HG02938 (cell line): ENCODE data around the gene REPS2.

Experiments
- ATAC-seq: cut with Tn5 transposase; IDR thresholded peaks from one replicate; pipeline ENCODE4 v1.9.1; 2021; ENCODE audit warnings: mild to moderate bottlenecking, moderate library complexity; ENCODE audit not compliant: unreplicated experiment

REPS2 gene

DNA sequence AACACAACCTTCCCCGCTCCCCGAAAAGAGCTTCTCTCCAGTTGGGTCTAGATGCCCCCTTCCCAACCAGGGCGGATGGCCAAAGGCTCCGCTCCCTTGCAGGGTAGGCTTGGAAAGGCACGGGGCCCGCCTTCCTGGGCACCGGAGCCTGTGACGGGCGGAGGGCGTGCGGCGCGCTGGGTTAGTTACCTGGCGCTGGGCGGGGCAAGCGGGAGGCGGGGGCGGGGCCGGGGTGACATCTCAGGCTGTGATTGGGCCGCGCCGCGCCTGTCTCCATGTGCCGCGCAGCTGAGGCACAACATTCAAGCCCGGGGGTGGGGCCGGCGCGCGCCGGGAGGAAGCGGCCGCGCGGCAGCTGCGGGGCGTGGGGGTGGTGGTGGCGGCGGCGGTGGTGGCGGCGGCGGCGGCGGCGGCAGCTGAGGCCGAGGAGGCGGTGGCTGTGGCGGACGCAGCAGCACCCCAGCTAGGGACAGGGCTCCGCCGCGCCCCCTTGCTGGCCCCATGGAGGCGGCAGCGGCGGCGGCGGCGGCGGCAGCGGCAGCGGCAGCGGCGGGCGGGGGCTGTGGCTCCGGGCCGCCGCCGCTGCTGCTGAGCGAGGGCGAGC is at the start of gene REPS2:
TSS of gene REPS2 (plus strand) at position 298 of the 604 bp plus-strand sequence. CDS start at position 502, 204 bp downstream.
- ATAC-seq = peak; percentile 93

DNA sequence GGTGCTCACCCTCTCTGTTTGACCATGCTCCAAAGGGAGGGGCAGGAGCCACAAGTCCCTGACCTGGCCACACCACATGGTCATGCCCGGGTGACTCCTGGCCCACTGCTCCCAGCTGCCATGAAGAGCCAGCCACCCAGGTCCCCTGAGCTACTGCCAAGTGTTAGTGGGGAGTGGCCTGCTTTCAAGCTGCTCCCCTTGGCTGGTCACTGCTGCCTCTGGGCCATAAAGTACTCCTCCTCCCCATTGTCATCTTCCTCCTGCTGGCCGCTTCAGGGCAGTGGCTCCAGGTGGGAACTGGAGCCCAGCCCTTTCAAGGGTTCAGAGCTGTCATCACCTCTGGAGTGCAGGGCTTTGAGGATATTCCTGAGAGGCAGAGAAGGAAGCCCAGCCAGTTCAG is 49.0 kb upstream of the REPS2 start:
- no peak for ATAC-seq

DNA sequence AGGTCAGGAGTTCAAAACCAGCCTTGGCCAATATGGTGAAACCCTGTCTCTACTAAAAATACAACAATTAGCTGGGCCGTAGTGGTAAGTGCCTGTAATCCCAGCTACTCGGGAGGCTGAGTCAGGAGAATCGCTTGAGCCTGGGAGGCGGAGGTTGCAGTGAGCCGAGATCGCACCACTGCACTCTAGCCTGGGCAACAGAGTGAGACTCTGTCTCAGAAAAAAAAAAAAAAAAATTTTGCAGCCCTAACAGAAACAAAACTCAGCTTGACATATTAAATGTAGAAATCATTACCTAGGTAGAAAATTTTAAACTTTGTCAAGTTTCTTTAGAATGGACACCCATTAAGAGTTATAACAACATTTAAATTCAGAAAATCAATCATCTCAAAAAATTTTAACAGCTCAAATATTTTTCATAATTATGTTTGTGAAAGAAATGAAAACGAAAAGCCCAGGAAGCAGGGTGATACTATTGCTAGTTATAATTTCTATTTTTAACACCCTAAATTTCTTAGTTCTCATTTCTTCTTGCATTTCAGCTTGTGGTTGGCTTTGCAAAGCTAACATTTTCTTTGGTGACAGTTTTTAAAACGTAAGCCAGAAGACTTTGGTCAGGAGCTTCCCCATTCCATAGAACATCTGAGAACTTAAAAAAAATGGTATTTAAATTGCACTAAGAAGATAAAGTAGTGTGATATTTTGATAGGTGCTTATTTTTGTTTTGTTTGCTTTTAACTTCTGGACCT is 43.0 kb upstream of the REPS2 start:
- no peak for ATAC-seq

DNA sequence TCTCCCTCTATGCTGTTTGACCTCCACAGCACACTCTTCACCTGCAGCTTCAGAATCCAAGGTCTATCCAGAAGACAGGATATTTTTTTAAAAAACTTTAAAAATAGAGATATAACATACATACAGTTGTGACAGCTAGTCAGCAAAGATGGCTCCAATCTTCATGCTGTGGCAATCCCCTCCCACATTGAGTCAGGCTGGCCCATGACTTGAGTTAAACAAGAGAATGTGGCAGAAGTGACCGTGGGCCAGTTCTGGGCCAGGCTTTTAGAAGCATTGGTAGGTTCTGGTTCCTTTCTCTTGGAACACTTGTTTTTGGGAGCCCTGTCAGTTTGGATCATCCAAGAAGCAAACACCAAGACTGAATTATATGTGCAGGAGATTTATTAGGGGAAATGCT is 36.1 kb upstream of the REPS2 start:
- ATAC-seq = no peak

DNA sequence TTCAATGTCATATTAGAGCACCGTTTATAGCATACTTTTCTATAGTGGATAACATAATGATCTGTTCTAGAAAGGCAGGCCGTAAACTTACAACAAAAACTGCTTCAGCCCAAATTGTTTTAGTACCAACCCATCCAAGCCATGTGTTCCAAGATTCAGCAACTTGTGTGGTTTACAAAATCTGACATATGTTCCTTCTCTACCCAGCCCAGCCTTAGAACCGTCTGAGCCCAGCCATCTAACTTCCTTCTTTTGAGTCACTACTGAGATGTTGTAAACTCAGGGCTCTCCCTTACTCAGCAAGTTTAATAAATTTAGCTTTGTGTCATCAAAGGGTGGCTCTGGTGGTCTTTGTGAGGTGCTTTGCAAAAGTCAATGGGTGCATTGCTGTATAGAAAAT is 32.4 kb upstream of the REPS2 start:
- no peak for ATAC-seq

DNA sequence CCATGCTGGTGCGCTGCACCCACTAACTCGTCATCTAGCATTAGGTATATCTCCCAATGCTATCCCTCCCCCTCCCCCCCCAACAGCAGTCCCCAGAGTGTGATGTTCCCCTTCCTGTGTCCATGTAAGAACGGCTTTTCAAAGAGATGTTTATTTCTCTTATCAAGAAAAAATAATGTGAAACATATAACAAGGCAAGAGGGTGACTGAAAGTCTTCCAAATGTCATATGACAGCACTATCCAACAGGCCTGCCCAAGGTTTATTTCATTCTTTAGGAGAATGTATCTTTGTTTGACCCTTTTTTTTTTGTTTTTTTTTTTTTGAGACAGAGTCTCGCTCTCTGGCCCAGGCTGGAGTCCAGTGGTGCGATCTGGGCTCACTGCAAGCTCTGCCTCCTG is 29.9 kb upstream of the REPS2 start:
- ATAC-seq = no peak

DNA sequence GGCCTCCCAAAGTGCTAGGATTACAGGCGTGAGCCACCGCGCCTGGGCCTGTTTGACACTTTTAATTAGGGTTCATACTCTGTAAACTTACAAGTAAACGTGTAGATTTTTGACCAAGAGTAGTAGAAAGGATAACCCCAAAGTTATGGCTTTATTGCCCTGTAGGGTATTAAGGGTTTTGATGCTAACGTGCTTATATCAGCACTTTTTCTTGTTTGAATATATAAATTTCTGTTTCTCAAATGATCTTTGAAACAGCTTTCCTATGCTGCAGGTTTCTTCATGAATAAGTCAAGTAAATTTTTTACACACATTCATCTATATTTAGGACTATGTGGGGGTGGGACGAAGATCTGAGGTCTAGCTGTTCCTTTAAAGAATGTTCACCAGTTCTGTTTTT is 29.3 kb upstream of the REPS2 start:
- no peak for ATAC-seq

DNA sequence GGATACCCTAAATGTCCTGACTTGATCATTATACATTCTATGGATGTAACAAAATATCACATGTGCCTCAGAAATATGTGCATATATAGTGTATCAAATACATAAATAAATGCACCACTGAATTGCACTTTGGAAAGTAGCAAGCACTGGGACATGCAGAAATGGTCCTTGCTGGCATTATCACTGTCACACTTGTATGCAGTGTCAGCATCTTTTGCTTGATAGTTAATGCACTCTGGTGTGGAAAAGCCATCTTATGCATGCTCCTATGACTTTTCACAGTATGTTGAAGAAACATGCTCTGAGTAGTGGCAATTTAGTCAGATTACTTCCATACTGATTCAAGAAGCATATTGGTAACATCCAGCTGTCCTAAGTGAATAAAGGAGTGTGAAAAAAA is 27.5 kb upstream of the REPS2 start:
- no peak for ATAC-seq

DNA sequence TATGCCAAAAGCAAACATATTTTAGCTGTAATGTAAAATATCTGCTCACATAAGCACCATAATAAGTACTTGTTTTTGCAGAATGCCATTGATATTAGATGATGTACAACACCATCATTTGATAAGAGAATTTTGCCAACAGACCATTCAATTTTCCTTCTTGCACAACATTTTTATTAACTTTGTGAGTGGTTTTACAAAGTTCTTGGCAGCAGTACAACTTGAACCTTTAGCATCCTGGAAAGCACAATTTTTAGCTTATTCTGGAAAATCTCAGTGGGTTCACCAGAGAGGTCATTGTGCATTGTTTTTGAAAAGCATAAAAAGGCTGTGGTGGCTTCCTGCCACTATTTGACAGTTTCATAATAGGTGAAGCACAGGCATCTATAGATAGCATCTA is 26.4 kb upstream of the REPS2 start:
- no peak for ATAC-seq

DNA sequence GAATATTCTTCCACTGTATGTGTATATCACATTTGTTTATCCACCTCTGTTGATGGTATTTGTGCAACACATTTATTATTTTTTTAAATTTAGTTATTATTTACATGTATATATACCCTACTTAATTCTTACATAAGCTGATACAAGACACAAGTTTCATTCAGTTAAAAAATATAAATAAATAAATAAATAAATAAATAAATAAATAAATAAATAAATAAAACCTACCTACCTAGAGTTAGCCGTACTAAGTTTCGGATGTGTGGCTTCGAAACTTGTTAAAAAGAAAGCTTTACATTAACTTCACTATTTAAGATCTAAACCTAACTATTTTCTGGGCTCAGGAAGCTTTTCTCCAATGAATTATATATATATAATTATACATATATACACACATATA is 23.3 kb upstream of the REPS2 start:
- ATAC-seq = no peak

DNA sequence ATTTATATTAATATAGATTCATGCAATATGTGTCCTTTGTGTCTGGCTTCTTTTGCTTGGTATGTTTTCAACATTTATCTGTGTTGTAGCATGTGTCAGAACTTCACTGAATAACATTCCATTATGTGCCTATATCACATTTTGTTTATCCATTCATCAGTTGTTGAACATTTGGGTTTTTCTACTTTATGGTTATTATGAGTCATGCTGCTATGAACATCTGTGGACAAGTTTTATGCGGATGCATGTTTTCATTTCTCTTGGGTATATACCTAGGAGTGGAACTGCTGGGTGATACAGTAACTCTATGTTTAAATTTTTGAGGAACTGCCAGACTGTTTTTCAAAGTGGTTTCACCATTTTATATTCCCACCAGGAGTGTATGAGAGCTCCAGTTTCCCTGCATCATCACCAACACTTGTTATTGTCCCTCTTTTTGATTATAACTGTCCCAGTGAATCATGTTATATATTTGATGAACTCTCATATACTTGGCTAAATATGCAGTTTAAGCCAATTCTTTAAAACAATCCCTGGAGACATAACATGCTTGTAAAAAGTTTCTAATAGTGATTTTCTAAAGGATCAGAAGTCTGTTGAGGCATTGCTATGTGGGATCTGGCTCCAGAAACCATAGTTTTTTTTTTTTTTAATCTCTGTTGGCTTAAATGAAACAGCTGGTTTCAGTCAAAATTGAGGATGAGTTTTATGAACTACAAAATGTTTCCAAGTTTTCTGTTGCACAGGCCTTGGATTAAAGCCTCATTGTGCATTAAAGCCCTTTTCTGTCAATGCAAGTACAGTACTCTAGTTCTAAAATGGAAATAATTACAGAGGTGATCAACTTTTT is 21.6 kb upstream of the REPS2 start:
- ATAC-seq = no peak

DNA sequence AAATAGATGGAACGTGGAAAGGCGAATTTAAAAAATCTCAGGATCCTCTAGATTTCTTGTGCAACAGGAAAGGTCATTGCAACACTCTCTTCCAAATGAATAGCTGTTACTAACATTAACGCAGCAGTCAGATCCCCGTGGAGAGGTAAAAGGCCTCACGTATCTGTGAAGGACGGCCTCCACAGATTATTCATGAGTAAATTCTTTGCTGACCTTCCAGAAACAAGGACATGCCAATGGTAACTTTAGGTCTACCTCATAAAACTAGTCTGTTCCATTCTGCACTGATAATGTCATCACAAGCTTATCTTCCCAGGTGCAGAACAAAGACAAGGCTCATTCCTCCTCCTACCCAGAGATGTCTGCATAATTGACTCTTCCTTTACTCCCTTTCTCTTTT is 16.1 kb upstream of the REPS2 start:
- no peak for ATAC-seq

DNA sequence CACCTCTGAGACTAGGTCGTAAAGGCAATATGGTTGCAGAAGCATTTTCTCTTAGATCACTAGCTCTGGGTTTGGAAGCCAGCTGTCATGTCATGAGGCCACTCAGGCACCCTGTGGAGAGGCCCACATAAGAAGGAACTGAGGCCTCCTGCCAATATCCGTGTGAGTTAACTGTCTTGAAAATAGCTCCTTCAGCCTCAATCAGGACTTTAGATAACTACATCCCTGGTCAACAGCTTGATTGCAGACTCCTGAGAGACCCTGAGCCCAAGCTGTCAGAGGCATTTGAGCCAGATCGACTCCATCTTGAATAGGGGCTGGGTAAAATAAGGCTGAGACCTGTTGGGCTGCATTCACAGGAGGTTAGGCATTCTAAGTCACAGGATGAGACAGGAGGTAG is 15.1 kb upstream of the REPS2 start:
- no peak for ATAC-seq

DNA sequence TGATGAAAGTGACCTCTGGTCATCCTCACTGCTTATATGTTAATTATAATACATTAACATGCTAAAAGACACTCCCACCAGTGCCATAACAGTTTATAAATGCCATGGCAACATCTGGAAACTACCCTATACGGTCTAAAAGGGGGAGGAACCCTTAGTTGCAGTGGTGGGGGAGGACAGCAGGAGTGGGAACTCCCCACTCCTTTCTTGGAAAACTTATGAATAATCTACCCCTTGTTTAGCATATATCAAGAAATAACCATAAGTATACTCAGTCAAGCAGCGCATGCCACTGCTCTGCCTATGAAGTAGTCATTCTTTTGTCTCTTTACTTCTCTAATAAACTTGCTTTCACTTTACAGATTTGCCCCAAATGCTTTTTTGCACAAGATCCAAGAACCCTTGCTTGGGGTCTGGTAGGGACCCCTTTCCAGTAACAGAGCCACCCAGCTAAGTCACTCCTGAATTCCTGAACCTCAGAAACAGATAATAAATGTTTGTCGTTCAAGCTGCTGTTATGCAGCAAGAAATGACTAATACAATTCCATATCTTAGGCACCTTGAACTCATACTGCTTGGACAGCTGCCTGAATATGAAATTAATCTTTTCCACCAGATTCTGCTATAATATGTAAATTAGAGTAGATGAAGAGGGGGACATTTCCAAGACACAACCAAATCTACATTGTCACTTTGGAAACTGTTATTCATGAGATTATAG is 14.4 kb upstream of the REPS2 start:
- no peak for ATAC-seq

DNA sequence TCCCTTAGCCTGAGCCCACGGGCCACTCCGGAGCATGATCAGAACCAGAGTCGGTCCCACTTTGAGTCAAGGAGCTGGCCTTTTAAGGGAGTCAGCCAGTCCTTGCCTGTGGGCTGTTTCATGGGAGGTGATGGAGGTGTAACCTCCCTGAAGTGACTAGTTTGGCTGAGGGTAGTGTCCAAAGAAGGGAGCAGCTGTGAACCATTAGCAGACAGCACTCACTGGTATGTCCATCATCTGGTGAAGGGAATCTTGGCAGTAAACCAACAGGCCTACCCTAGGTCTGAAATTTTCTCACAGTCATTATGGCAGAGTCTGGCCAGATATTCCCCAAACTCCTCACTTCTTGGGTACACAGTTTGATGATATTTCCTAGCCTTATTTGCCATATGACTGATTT is 12.3 kb upstream of the REPS2 start:
- no peak for ATAC-seq

DNA sequence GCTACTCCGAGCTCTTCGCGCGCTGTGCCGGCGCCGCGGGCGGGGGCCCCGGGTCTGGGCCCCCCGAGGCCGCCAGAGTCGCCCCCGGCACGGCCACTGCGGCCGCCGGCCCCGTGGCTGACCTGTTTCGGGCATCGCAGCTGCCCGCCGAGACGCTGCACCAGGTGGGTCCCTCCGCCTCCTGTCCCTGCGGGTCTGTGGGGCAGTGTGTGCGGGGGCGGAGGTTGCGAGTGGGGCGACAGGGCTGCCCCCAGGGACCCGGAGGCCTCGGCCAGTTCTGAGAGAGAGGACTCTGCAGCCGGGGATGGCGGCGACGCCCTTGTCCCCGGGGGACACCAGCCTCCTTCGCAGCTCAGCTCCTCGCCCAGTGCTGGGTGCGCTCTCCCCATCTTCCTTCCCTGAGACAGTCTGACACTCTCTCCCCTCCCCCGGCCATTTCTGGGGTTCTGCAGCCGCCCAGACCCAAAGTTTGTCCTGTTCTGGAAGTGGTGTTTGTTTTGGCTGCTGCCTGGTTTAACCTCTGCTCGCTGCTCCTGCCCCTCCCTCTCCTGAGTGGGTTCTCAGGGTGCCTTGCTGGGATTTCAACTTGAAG is 609 bp downstream of the REPS2 start:
- ATAC-seq = peak; percentile 38

DNA sequence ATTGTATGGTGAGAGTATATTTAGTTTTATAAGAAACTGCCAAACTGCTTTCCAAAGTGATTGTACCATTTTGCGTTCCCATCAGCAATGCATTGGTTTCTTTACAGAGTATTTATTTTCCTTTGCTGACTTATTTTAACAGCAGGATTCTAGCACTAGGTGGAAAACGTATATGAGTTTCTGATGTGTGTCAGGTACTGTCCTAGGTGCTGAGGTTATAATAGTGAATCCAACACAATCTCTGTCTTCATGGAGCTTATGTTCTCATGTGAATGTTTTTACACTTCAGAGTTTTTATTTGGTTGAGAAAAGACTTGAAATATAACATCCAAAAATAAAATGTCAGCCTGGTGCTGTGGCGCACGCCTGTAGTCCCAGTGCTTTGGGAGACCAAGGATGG is 4.0 kb downstream of the REPS2 start:
- no peak for ATAC-seq

DNA sequence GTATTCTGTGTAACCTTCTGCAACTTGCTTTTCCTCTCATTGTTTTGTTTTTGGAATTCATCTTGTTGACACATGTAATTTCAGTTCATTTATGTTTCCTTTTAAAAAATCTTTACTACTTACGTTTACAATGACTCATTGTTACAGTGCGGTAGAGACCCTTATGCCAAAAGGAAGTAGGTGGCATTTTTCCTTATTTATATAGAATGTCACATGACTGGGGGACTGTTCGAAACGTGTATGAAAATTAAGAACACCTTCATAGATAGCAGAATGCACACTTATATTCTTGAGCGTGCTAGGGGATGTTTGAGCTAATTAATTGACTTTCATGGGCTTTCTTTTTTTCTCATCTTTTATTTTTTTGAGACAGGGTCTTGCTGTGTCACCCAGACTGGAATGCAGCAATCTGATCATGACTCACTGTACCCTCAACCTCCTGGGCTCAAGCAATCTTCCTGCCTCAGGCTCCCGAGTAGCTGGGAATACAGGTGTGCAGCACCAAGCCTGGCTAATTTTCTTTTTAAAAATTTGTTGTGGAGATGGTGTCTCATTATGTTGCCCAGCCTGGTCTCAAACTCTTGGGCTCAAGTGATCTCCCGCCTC is 7.3 kb downstream of the REPS2 start:
- no peak for ATAC-seq

DNA sequence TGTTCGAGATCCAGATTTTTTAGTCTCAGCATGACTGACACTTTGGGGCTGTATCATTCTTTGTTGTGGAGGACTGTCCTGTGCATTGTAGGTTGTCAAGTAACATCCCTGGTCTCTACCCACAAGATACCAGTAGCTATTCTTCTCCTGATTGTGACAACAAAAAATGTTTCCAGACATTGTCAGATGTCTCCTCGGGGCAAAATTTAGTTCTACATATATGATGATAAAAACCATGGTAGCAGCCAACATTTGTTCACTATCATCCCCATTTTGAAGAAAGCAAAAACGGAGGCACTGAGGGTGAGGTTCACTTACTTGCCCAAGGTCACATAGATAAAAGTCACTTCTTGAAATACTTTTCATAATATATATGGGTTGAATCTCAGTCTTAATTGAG is 11.3 kb downstream of the REPS2 start:
- no peak for ATAC-seq

DNA sequence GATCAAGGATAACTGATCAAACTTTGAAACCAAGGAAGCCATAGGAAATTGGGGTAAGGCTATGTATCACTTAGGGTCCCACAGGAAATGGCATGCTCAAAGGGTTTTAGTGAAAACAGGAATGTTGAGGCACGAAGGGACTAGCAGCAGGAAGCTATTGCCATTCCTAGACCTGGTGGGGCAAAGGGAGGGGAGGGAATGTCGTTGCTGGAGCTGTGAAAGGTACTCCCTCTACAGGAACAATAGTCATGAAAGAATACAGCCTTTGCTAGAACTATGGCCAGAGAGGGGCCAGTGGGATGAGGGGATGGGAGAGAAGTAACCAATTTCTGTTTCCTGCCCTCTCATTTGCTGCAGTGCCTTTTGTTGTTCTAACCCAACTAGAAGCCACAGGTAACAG is 11.9 kb downstream of the REPS2 start:
- no peak for ATAC-seq
